GM19467 (cell line): ENCODE measurements around the gene CRABP1.

ENCODE experiments used
- ATAC-seq: cut with Tn5 transposase; IDR thresholded peaks from one replicate; pipeline ENCODE4 v1.9.1; 2021; ENCODE audit warnings: mild to moderate bottlenecking, moderate library complexity; ENCODE audit not compliant: unreplicated experiment

Gene CRABP1

GRCh38 chr15:78397382-78397781 lies 57.2 kb downstream of the CRABP1 start:
- no peak for ATAC-seq
